ENCODE results near the gene KIAA0586.

Gene KIAA0586

GRCh38 chr14:58598028-58598803 lies 170.7 kb downstream of the KIAA0586 start:
- no peak for DNase-seq

GRCh38 chr14:58598804-58599525 lies 171.4 kb downstream of the KIAA0586 start:
- no peak for DNase-seq

- no peak for DNase-seq
Measured at GRCh38 chr14:58599707-58600106, 172.2 kb downstream of the KIAA0586 start.
